Mononuclear cell (primary cell): Measurements from ENCODE around the gene TECTA. TPM values are rescaled to one million over a fixed set of nuclear protein-coding genes. Genes with fewer than 3 reads are reported as not detected.
"Not testable (repeated sequence)": the region's sequence is repeated elsewhere in the genome, so short reads cannot be mapped to it uniquely, and the experiment has no call there.

ENCODE experiments used
- H3K27me3 ChIP-seq: 2 replicates; pipeline ENCODE4 v1.6.0; 2011; ENCODE audit warnings: low read length, control low read depth; ENCODE audit not compliant: insufficient read depth
- H3K4me1 ChIP-seq: 2 replicates; pipeline ENCODE4 v1.5.1; 2011; ENCODE audit warnings: mild to moderate bottlenecking, low read length, control low read depth; ENCODE audit not compliant: insufficient read depth
- H3K4me3 ChIP-seq: 2 replicates; pipeline ENCODE4 v1.5.1; 2011; ENCODE audit warnings: mild to moderate bottlenecking, low read length, moderate library complexity
- H3K9me3 ChIP-seq: 2 replicates; pipeline ENCODE4 v1.5.1; 2011; ENCODE audit warnings: low read depth, mild to moderate bottlenecking, control low read depth, low read length
- total RNA-seq: library from RNA; depleted of rRNA; stranded (reverse); fragments of >200 nt; gene quantifications from one replicate; pipeline ENCODE4 v1.2.3, GENCODE V29; 2012

The TECTA gene
- total RNA-seq, 1 donor = 0.10 TPM

- H3K4me3 ChIP-seq = no peak overlapping the region
- no peaks in the 10 kb centered on the region for H3K9me3 ChIP-seq
- no peaks in the 10 kb centered on the region for H3K27me3 ChIP-seq
- no peaks in the 10 kb centered on the region for H3K4me1 ChIP-seq
Observed at GRCh38 chr11:121159741-121160140, 58.7 kb downstream of the TECTA start.

GRCh38 chr11:121161349-121161917 lies 60.4 kb downstream of the TECTA start:
- Histone ChIP-seq H3K4me1 (no peaks in the 10 kb centered on the region), H3K9me3 (no peaks in the 10 kb centered on the region), H3K4me3 (no peak overlapping the region), H3K27me3 (no peaks in the 10 kb centered on the region)

GRCh38 chr11:121163658-121164308 lies 62.7 kb downstream of the TECTA start:
- H3K9me3 ChIP-seq = no peaks in the 10 kb centered on the region
- no peaks in the 10 kb centered on the region for H3K4me1 ChIP-seq
- no peak overlapping the region for H3K4me3 ChIP-seq
- no peaks in the 10 kb centered on the region for H3K27me3 ChIP-seq

- H3K9me3 ChIP-seq = peaks cover 20% of the 10 kb centered on the region
- not testable (repeated sequence) for H3K4me3 ChIP-seq, H3K4me1 ChIP-seq, H3K27me3 ChIP-seq
Observed at GRCh38 chr11:121177629-121178028, 76.6 kb downstream of the TECTA start.

- Histone ChIP-seq H3K9me3 (peaks cover 20% of the 10 kb centered on the region), H3K27me3 (peaks cover 4% of the 10 kb centered on the region), H3K4me1 (no peaks in the 10 kb centered on the region), H3K4me3 (no peak overlapping the region)
Observed at GRCh38 chr11:121179306-121179705, 78.3 kb downstream of the TECTA start.

- peaks cover 4% of the 10 kb centered on the region for H3K27me3 ChIP-seq
- no peak overlapping the region for H3K4me3 ChIP-seq
- H3K9me3 ChIP-seq = peaks cover 20% of the 10 kb centered on the region
- no peaks in the 10 kb centered on the region for H3K4me1 ChIP-seq
Observed at GRCh38 chr11:121180183-121180582, 79.1 kb downstream of the TECTA start.

GRCh38 chr11:121188776-121189175 lies 87.7 kb downstream of the TECTA start:
- Histone ChIP-seq H3K4me3 (no peak overlapping the region), H3K4me1 (no peaks in the 10 kb centered on the region), H3K9me3 (no peaks in the 10 kb centered on the region), H3K27me3 (peaks cover 10% of the 10 kb centered on the region)

- no peak overlapping the region for H3K4me3 ChIP-seq
- H3K27me3 ChIP-seq = peaks cover 21% of the 10 kb centered on the region
- H3K4me1 ChIP-seq = no peaks in the 10 kb centered on the region
- no peaks in the 10 kb centered on the region for H3K9me3 ChIP-seq
Observed at GRCh38 chr11:121191818-121192217, 90.8 kb downstream of the TECTA start.

GRCh38 chr11:121194731-121195596 lies 93.9 kb downstream of the TECTA start:
- no peaks in the 10 kb centered on the region for H3K4me1 ChIP-seq
- peaks cover 27% of the 10 kb centered on the region for H3K27me3 ChIP-seq
- H3K4me3 ChIP-seq = no peak overlapping the region
- H3K9me3 ChIP-seq = no peaks in the 10 kb centered on the region

GRCh38 chr11:121198491-121198890 lies 97.4 kb downstream of the TECTA start:
- Histone ChIP-seq H3K27me3 (peaks cover 27% of the 10 kb centered on the region), H3K4me1 (no peaks in the 10 kb centered on the region), H3K4me3 (no peak overlapping the region), H3K9me3 (no peaks in the 10 kb centered on the region)

- H3K27me3 ChIP-seq = peaks cover 21% of the 10 kb centered on the region
- H3K4me3 ChIP-seq = no peak overlapping the region
- H3K9me3 ChIP-seq = no peaks in the 10 kb centered on the region
- no peaks in the 10 kb centered on the region for H3K4me1 ChIP-seq
Observed at GRCh38 chr11:121199516-121199915, 98.5 kb downstream of the TECTA start.

GRCh38 chr11:121206810-121207209 lies 105.8 kb downstream of the TECTA start:
- Histone ChIP-seq H3K4me3 (no peak overlapping the region), H3K27me3 (peaks cover 10% of the 10 kb centered on the region), H3K9me3 (no peaks in the 10 kb centered on the region), H3K4me1 (no peaks in the 10 kb centered on the region)

- Histone ChIP-seq H3K4me1 (no peaks in the 10 kb centered on the region), H3K9me3 (no peaks in the 10 kb centered on the region), H3K4me3 (no peak overlapping the region), H3K27me3 (peaks cover 10% of the 10 kb centered on the region)
Observed at GRCh38 chr11:121207485-121208115, 106.6 kb downstream of the TECTA start.

GRCh38 chr11:121210445-121211080 lies 109.5 kb downstream of the TECTA start:
- H3K4me1 ChIP-seq = no peaks in the 10 kb centered on the region
- peaks cover 12% of the 10 kb centered on the region for H3K27me3 ChIP-seq
- no peaks in the 10 kb centered on the region for H3K9me3 ChIP-seq
- H3K4me3 ChIP-seq = no peak overlapping the region

GRCh38 chr11:121211626-121212025 lies 110.6 kb downstream of the TECTA start:
- Histone ChIP-seq H3K4me1 (no peaks in the 10 kb centered on the region), H3K27me3 (peaks cover 14% of the 10 kb centered on the region), H3K9me3 (no peaks in the 10 kb centered on the region), H3K4me3 (no peak overlapping the region)
